HG02870 (cell line): ENCODE measurements around the gene HHLA2.

ENCODE experiments used
- ATAC-seq: cut with Tn5 transposase; IDR thresholded peaks from one replicate; pipeline ENCODE4 v1.9.1; 2021; ENCODE audit warnings: mild to moderate bottlenecking, moderate library complexity; ENCODE audit not compliant: unreplicated experiment

Gene HHLA2

DNA sequence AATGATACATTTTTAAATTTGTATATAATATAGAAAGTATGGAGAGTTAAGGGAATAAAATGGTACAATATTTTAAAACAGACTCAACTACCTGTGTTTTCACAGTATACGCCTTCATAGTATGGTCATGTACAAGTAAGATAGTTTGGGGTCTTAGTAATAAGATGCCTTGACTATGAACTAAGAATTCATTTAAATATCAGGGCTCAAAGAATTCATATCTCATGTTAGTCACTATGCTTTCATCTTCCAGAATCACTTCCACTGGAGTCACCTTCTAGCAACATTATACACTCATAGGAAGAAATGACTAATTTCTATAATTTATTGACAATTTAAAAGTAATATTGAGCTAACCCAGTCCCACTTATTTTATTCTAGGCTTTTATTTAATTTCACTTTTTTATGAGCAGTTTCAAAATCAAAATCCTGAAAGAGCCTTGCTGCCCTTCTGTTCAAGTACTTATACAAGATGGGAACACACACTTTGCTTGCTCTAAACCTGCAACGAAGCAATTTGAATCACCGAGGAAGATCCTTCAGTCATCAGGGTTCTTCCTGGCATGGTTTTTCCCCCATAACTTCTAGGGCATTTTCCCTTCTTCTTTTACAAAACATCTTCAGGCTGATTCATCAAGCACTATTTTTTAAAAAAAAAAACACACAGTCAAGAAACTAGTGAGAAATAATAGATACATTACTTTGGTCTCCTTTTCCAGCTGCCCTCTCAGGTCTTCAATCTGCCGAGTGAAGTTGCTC, 119.9 kb downstream of the HHLA2 start:
- ATAC-seq: no peak

DNA sequence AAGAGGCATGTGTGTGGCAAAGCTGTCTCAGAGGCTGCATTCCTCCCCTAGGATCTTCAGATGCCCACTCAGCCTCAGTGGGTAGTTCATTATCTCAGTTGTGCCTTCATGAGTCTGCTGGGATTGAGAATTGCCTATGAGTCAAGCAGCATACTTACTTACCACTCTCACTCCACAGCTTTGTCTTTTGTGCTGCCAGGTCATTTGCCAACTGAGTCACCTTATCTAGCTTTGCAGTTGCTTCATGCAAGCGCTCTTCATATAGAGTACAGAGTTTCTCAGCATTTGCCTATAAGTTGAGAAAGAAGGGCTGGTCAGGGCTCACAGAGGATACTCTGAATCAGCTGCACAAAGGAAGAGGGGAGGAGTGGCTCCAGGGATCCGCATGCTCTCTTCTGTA, 124.6 kb downstream of the HHLA2 start:
- no peak for ATAC-seq
